GM19043 (cell line): ENCODE results near the gene ZNF618.

Experiments used
- ATAC-seq: cut with Tn5 transposase; IDR thresholded peaks from one replicate; pipeline ENCODE4 v1.9.1; 2021; ENCODE audit warnings: low read depth; ENCODE audit not compliant: unreplicated experiment

The ZNF618 gene

DNA sequence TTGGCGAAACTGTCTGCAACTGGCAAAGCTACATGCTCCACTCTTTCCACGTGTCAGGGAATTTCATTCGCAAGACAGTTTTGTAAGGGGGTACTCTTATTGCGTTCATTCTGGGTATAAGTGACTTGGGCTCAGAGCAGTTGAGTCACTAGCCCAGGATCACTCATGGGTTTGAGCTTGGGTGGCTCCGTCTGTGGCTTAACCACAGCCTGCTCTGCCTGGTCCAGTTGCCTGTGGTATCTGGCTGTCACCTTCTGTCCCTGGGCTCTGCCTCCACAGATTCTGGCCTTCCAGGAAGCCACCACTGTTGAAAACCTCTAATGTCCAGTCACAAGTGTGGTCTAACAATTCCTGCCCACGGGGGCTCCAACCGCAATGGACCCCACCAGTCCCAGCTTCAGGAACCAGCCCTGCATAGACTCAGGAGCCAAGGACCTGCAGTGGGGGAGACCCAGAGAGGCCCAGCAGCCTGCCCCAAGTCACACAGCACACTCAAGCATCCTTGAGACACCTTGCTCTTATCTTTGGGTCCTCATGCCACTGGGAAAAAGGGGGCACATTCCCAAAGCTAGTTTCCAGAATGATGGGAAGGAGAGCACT lies 212.6 kb downstream of the ZNF618 start:
- no peak for ATAC-seq

GRCh38 chr9:114089206-114089840 lies 213.2 kb downstream of the ZNF618 start:
- ATAC-seq = no peak

GRCh38 chr9:114090798-114091197 lies 214.7 kb downstream of the ZNF618 start:
- no peak for ATAC-seq

GRCh38 chr9:114091711-114092110 lies 215.6 kb downstream of the ZNF618 start:
- no peak for ATAC-seq

DNA sequence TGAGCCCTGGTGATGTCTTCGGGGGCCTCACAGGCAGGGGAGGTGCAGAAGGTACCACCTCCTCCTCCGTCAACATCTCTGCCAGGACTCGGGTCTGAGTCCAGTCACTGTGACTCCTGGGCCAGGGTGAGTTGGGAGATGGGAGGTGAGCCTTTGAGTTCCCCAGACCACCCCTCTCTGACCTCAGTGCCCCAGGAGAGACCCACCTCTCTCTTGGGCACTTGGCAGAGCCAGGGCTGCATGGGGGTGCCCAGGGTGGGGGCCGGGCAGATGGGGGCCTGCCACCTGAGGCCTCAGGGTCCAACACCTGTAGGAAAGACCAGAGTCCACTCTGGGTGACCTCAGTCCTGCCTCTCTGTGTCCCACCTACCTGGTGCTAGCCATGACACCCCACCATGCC lies 216.2 kb downstream of the ZNF618 start:
- no peak for ATAC-seq

GRCh38 chr9:114093031-114093471 lies 216.9 kb downstream of the ZNF618 start:
- ATAC-seq = no peak

DNA sequence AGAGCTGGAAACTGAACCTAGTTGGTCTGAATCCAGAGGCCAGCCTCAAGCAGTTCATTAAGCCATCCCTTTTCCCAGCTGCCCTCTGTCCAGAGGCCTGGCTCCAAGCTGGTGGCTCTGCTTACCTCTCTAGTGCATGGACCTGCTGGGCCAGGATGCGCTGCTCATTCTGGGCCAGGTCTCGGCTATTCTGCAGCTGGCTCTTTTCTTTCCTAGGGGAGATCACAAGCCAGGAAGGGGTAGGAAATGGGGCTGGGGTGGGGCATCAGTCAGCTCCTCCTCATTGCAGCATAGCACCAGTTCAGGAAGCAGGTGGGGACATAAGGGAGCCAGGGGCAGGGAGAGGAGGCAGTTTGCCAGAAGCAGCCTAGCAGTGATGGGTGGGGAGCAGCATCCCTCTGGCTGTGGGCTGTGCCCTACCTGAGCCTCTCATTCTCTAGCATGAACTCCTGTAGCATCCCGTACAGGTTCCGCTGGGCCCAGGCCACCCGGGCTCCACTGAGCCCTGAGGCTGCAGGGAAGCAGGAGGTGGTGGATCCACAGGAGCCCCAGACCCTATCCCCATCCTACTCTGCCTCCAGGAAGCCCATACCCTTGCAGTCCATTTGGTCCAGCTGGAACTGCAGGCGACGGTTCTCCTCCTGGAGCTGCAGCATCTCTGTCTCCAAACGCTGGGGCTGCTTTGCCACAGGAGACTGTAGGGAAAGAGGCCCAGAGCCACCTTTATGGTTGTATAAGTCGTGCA lies 217.8 kb downstream of the ZNF618 start:
- no peak for ATAC-seq

DNA sequence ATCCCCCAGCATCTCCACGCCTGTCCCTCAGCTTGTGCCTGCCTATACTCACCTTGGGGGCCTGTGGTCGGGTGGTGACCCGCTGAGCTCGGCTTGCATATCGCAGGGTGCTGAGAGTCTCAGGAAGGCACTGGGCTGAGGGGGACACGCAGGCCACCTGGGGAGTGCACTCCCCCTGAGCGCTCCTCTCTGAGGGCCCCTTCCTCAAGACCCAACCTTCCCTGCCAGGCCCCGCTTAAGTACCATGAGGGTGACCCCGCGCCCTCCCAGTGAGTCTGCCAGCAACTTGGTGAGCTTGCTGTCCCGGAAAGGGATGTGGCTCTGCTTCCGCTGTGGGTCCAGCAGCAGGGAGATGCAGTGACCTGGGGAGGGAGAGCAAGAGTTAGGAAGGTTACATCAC lies 218.9 kb downstream of the ZNF618 start:
- no peak for ATAC-seq

GRCh38 chr9:114096041-114096511 lies 220.0 kb downstream of the ZNF618 start:
- ATAC-seq = no peak

DNA sequence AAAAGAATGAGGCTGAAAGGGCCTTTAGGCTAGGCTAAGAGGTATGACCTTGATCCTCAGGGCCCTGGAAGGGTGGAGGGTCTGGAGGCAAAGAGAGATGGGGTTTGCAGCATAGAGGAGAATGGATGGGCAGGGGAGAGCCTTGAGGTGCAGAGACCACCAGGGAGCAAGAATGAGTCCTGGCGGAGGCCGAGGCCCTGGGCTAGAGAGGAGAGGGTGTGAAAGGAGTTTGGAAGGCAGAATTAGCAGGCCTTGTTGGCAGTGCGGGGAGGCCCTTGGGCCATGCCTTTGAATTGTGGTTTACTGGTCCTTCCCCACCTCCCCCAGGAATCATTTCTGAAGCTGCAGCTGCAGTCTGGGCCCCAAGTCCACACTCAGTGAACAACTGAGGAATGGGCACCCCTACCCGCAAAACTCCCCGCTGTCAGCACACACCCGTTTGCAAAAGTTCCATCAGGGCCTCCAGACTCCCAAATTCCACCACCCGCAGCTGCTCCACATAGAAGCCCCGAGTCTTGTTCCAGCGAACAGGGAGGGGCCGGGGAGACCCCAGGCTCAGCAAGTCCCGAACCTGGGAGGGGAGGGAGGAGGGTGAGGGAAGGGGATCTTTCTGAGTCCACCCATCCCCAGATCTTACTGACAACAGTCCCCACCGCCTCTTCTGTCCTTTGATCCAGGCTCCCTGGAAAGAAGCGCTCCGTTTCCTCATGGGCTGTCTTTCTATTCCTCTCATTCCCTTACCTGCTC lies 220.9 kb downstream of the ZNF618 start:
- no peak for ATAC-seq

DNA sequence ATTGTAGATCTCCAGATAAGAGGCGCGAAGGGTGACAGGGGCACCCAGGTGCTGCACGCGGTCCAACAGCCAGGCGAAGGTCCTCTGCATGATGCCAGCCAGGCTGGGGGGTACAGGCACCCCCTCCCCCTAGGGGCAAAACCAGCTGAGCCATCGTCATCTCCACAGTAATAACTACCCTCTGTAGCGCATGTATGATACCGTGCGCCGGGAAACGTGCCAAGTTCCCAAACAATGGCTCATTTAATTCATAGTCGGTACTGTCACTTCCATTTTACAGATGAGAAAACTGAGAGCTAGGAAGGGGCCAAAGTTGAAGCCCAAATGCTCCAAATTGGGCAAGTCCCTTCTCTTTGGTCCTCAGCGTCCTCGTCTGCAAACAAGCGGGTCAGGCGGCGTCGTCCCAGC lies 221.5 kb downstream of the ZNF618 start:
- no peak for ATAC-seq

- ATAC-seq = no peak
Measured at GRCh38 chr9:114098021-114098935, 222.2 kb downstream of the ZNF618 start.

DNA sequence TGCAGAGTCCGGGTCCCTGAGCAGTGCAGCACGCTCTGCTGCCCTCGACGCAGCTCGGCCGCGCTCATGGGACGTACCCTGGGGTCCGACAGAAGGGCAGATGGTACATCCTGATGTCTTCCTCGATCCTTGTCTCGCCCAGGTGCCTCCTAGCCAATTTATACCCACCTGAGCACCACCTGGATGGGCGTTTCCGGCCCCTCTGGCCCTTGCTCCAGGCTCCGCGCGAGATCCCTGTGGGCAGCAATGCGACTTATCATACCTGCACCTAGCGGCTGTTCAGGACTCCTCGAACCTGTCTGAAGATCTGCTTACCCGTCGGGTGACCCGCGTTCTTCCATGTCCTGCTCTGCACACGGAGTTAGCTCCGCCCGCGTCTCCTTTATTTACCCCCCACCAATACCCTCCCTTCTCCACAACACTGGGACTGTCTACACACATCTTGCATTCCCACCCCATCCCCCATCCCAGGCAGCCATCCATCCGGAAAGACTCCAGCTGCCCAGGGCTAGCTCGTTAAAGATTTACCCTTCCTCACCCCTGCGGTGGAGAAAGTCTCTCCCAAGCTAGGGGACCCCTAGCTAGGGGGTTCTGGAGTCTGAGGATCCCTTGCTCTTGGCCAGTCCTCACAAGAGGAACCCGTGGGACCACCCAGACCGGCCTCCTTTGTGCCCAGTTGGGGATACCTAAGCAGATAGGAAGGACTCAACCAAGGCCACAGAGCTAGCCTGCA lies 223.0 kb downstream of the ZNF618 start, which contains the start of gene KIF12:
Gene KIF12, minus strand, starts transcription at position 357 of the 733 bp plus-strand sequence. Its CDS starts 16 bp downstream, at position 341.
- no peak for ATAC-seq

- no peak for ATAC-seq
Measured at GRCh38 chr9:114099669-114100270, 223.7 kb downstream of the ZNF618 start.

- no peak for ATAC-seq
Measured at GRCh38 chr9:114100536-114100935, 224.4 kb downstream of the ZNF618 start.

GRCh38 chr9:114102484-114102883 lies 226.4 kb downstream of the ZNF618 start:
- ATAC-seq = no peak

GRCh38 chr9:114105236-114105635 lies 229.1 kb downstream of the ZNF618 start:
- ATAC-seq = no peak
